Hematopoietic multipotent progenitor cell treated with erythropoietin and hydrocortisone succinate and interleukin-3 and kit ligand, for 17 days (in vitro differentiated cells): Measurements from ENCODE around the gene CFAP73.
"Not testable (repeated sequence)": the region's sequence is repeated elsewhere in the genome, so short reads cannot be mapped to it uniquely, and the experiment has no call there.

Experiments
- DNase-seq: peaks from one replicate; pipeline ENCODE4 v3.0.0-alpha.2; 2015; ENCODE audit warnings: low spot score

The CFAP73 gene

DNA sequence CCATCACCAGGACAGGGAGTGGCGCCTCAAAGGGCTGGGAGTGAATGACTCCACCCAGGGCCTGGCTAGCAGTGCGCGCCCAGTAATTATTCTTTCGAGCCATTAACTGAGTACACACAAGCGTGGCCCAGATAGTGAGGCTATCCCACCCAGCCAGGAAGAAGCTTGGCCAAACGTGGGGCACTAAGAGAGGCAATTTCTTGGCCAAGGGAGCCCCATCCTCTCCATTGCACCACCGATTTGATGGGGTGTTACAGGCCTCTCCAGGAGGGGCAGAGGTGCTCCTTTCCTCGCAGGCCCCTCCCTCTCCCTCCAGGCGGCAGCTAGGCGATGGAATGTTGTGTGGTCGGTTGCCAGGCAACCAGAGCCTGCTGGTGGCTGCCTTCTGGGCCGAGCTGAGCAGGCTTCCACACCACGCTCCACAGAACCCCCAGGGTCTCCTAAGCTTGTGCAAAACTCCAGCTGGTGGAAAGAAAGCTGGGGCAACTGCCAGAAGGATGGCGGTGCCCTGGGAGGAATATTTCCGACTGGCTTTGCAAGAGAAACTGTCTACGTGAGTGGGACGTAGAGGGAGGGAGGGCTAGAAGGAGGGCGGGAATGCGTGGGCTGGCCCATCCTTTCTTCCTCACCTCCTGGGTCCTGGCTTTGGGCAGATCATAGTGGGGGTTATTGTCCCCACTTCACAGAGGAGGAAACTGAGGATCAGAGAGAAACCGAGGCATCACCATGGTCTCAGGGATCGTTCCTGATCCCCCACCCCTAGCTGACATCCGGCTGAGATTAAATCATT lies at the start of gene CFAP73:
Gene CFAP73, plus strand, starts transcription at position 364 of the 790 bp plus-strand sequence. Its CDS starts 134 bp downstream, at position 498.
- DNase-seq, result no peak

DNA sequence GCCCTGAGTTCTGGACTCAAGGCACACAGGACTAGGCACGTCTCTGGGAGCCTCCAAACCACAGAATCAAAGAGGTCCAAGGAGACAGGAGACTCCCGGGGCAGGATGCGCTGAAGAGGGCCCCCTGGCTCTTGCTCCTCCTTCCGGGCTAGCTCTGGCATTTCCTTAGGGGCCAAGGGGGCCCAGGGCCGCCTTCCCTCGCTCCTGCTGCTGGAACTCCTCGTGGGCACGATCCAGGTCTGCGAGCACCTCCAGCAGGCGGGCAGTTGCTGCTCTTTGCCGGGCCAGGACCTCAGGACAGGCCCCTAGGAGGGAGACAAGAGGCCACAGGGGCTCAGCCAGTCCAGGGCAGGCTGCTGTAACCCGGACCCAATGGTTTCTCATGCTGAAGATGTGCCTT lies 49.8 kb upstream of the CFAP73 start:
- no peak for DNase-seq

DNA sequence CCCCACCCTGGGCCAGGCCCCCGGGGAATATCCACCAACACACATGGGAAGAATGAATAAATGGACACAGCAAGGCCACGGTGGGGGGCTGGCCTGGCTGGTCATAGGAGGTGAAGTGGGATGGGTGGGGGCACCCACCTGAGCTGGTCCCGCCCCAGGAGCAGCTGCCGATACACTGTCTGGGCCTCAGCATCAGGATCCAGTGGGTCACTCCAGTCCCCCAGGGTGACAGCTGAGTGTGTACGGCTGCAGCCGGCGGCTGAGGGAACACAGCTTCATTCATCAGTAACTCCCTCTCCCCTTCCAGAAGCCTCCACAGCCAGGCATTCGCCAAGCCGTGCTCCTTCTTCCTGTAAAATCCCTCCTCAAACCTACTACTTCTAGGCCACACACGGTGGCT lies 47.8 kb upstream of the CFAP73 start:
- no peak for DNase-seq

DNA sequence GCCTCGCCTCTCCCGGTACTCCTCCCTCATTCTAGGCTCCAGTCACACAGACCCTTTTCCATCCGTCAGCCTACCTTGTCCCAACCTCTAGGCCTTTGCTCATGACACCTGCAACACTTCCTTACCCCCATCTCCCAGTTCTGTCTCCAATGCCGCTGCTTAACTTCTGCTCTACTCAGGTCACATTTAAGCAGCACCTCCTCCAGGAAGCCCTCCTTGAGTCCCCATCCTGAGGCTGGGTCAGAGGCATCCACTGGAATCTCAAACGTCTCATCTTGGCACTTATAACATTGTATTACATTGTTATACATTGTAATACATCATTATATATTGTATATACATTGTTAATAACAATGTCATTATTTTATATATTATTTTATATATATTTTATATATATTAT lies 46.7 kb upstream of the CFAP73 start:
- DNase-seq, result no peak

DNA sequence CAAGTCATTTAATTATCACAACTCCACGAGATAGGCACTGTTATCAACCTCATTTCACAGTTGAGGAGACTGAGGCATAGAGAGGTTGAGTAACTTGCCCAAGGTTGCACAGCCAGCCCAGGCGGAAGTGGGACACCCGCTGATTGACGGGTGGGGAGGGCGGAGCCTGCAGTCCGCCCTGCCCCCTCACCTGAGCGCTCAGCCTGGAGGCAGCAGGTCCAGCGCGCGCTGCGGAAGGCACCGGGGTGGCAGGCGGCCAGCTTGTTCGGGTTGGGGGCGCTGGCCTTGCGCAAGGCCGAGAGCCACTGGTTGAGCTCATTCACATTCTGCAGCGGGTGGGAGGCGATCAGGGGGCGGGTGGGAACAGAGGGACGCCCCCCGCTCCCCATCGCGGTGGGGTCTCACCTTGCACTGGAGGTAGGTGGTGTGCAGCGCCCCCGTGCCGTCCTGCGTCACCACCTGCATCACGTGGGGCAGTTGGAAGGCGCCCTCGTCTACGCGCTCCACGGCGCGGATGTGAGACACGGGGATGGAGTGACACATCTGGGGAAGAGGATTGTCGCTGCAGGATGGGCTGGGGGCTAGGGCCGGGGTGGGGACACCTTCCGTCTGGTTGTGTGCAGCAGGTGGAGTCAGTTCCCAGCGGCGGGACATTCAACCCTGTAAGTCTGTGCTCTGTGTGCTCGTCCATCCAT lies 45.6 kb upstream of the CFAP73 start:
- DNase-seq, result no peak

DNA sequence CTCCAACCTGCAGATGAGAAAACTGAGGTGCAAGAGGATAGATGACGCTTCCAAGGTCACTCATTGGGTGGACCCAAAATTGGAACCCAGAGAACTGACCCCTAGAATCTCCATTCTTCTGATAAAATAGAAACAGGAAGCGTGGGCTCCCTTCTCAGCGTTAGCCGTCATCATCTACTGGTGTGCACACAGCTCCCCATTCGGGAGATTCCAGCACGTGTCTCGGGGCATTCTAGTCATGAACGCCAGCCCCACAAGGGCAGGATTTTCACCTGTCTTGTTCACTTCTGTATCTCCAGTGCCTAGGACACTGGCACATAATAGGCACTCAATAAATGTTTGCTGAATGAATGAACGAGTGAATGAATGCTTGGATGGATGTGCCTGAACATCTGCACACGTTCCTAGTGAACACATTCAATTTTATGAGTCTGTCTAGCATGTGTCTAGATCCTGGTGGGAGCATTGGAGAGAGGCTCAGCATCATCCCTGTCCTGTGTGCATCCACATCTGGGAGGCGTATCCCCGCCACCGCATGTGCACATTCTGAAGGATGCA lies 44.5 kb upstream of the CFAP73 start:
- no peak for DNase-seq

DNA sequence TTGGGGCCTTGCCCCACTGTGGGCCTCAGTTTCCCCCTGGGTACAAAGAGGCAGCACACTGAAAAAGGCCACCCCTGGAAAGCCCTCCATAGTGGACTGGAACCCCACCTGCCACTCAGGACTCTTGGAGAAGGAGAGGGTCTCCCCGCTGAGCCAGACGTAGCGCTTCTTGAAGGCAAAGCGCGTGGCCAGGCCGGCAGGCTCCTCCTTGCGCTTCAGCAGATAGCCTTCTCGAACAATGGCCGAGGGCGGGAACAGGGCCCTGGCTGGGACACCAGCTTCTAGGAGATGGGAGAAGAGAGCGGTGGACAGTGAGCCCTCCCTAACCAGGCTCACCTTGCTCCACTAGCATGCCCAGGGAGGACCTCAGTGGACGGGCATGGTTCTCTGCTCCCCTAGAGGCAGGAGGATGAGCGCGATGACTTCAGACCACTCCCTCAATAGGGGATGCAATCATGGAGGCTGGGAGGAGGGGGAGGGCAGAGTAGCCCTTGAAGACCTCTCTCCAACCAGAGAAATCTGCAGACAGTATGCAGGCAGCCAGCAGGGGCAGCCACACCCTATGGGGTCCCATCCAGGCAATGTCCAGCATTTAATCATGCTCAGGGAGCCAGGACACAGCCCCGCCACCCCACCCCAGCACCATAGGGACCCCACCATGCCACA lies 43.8 kb upstream of the CFAP73 start:
- DNase-seq, result no peak

DNA sequence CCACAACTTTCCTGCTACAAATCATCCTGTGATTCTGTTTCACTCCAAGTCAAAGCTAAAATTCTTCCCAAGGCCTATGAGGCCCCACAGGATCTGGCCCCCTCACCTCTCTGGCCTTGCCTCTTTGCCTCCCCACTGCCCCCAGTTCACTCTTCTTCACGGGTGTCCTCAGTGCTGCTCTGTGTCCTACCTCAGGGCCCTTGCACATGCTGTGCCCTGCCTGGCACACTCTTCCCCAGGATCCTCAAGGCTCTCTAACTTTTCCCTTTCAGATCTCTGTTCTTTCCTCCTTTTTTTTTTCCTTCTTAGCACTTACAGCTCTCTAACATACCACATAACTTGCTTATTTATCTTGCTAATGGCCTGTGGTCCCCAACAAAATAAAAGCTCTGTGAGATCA lies 43.2 kb upstream of the CFAP73 start:
- no peak for DNase-seq

DNA sequence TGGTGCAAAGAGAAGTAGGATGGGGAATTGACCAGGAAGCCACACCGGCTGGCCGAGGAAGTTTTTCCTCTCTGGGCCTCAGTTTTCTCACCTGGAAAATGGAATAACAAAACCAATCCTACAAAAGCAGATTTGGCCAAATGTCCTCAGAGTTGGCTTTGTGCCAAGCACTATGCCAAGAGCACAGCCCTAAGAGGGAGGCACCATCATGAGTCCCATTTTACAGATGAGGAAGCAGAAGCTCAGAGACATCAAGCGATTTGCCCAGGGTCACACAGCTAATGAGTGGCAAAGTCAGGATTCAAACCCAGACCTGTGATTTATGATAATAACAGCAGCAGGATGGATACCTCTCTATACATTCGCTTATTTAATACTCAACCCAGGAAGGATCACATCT lies 41.2 kb upstream of the CFAP73 start:
- DNase-seq, result no peak

DNA sequence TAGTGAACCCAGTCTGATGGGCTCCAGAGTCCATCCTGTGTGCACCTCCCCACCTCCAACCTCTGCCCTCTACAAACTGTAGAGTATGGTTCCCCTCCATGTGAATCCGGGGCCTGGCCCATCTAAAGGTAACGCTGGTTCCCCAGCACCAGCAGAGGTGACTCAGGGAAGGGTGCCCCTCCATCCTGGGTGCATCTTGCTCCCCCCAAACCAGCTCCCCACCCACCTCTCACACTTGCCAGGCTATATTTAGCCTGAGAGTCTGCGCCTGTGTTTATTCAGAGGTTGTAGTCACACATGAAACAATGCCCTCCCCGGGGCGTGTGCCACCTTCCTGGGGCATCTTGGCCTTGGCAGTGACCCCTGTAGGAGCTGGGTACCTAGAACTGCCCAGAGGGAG lies 40.2 kb upstream of the CFAP73 start:
- DNase-seq, result no peak

DNA sequence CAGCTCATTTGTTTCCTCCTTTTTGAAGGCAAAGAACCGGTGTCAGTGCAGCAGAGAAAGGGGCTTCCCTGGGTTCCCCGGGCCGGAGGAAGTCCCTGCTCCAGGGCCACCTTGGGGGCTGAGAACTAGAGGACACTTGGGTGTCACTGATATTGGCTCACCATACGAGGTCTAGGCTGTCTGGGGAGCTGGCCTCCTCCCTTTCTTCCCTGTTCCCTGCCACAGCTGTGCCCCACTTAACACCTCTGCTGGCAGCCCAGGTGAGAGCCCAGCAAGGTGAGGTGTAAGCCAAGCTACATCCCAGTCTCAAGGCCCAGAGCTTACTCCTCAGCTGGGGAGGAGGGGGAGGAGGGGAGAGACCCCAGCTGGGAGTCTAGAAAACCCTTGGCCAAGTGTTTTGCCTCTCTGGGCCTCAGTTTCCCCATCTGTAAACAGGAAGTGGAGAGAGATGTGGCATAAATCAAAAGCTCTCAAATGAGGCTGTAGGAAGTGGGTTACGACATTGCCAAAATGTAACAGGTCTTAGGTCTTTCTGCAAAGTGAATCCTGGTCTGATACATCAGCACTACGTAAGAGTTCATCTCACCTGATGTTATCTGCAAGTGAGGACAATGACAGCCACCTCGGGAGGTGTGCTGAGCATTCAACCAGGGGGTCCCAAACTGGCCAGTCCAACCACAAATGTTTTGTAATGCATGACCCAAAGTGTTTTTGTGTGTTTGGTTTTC lies 39.5 kb upstream of the CFAP73 start:
- no peak for DNase-seq

DNA sequence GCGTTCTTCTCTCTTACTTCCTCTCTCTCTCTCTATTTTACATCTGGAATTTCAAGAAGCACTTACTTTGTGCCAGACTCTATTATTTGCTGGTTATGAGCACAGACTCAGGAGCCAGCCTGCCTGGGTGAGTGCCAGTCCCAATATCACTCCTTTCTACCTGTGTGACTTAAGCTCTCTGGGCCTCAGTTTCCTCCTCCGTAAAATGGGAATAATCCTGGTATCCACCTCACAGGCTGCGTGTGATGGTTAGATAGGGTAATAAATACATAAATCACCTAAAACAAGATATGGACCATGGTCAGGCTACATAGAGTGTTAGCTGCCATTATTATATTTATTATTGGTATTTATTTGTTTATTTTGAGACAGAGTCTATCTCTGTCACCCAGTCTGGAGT lies 38.3 kb upstream of the CFAP73 start:
- no peak for DNase-seq

DNA sequence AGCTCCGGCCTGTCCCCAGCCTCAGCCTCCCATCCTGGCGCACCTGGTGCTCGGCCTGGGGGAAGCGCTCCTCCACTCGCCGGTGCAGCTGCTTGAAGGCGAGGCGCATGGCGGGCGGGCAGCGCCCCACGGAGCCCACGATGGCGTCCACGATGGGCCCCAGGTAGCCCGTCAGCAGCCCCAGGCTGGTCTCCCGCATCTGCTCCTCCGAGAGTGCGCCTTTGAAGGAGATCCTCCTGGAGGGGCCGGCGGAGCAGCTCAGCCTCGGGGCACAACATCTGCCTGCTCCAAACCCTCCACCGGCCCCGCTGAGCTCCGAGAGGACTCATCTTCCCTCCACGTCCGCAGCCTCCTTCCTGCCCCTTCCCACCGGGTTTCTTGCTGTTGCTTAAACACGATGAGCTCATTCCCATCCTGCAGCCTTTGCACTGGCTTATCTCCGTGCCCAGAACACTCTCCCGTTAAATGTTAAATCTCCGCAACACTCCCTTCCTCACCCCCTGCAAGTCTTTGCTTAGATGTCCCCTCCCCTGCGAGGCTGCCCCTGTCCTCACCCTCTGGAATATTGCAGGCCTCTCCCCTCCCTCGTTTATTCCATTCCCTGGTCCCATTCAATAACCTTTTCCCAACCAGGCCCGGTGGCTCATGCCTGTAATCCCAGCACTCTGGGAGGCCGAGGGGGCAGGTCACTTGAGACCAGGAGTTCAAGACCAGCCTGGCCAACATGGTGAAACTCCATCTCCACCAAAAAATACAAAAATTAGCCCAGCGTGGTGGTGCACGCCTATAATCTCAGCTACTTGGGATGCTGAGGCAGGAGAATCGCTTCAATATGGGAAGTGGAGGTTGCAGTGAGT lies 37.3 kb upstream of the CFAP73 start:
- no peak for DNase-seq

DNA sequence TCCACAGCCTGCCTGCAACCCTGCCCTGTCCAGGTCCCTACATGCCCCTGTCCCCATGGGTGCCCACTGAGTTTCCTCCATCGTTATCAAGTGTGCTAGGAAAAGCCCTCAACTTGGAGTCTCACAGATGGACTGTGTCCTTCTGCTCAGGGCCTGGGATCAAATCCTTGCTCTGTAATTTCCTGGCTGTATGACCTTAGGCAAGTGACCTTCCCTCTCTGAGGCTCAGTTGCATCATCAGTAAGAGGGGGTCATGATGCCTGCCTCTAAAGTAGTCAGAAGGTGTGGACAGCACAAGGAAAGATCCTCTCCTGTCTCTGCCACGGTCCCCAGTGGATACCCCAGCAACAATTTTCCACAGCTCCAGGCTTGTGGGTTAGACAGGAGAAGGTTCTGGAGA lies 36.1 kb upstream of the CFAP73 start:
- no peak for DNase-seq

DNA sequence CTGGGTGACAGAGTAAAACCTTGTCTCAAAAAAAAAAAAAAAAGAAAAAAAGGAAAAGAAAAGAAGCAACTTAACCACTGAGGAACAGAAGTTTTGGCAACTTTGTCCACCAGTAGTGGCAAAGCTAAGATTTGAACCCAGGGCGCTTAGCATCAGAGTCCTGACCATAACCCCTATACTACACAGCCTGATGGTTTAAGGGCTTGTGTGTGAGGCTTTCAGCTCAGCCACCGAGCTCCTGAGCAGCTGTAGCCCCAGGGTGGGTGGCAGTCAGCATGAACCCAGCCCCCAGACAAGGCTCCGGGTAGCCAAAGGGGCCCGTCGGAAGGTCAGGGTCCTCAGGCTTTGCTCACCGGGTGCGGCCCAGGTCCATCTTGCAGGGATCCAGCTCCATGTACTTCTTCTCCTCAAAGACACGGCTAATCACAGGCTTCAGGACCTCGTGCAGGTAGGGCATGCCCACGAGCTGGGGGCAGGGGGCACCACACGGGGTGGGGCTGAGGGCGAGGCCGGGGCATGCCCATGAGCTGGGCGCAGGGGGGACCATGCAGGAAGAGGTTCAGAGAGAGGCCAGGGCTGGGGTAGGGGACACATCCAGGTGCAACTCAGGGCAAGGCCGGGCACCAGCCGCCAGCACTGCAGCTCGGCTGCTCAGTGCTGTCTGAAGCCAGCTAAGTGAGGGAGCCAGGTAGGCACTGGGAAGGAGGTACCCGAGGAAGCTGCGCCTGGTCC lies 34.9 kb upstream of the CFAP73 start:
- DNase-seq, result no peak

DNA sequence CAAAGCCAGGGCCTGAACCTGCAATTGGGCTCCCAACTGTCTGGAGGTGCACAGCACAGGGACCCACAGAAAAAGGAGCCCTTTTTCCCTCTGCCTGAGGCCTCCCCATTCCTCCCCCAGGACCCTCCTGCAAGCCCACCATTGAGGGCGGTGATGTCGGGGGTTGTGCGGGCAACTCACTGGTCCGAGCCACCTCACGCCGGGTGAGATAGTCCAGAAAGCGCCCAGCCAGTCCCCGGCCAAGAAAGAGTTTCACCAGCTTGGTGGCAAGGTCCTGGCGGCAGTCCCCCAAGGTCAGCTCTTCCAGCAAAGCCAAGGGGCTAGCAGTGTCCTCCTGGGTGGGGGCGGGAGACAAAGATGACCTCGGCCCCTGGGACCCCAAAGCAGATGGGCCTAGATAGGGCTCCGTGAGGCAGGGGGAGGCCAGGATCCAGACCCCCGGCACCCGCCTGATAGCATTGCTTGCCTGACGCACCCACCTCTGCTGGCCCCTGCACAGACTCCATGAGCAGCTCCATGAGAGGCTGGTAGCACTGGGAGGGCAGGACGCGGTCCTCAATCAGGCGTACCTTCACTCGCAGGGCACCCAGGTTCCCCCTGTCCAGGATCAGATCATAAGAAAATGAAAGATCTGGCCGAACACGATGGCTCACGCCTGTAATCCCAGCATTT lies 33.9 kb upstream of the CFAP73 start:
- DNase-seq, result no peak

DNA sequence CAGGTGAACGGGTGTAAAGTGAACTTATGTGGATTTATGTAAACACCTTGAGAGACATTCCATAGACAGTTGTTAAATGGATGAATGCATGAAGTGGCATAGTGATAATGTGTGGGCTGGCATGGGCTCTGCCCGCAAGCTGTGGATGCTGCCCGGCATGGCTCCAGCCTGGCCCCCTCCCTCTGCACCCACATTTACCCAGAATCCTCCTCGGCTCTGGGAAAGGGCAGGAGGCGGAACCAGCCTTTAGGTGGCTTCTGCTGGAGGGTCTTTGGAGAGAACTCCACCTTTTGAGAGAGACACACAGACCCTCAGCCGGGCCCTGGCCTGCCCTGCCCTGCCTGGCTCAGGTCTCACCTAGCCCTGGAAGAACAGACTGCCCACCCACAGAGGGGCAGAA lies 32.6 kb upstream of the CFAP73 start:
- DNase-seq, result no peak

DNA sequence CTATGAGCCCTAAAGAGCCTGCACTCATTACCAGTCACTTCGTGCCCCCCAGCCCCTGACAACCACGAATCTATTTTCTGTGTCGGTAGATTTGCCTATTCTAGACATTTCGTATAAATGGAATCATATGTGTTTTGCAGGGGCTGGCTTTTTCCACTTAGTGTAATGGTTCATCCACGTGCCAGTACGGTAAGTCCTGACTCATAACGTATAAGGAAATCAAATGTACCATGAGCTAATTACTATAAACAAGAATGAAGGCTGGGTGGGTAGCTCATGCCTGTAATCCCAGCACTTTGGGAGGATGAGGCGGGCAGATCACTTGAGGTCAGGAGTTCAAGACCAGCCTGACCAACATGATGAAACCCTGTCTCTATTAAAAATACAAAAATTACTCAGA lies 31.8 kb upstream of the CFAP73 start:
- DNase-seq, result not testable (repeated sequence)

DNA sequence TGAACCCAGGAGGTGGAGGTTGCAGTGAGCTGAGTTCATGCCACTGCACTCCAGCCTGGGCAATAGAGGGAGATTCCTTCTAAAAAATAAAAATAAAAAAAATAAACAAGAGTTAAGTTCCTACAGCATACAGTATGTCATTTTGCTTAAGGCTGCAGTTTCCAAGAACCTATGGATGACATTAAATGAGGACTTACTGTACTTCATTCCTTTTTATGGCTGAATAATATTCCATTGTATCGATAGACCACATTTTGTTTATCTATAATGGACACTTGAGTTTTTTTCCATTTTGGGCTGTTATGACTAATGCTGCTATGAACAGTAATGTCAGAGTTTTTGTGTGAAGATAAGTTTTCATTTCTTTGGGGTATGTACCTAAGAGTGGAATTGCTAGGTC lies 31.4 kb upstream of the CFAP73 start:
- no peak for DNase-seq
